ENCODE data around the gene QKI.

DNA sequence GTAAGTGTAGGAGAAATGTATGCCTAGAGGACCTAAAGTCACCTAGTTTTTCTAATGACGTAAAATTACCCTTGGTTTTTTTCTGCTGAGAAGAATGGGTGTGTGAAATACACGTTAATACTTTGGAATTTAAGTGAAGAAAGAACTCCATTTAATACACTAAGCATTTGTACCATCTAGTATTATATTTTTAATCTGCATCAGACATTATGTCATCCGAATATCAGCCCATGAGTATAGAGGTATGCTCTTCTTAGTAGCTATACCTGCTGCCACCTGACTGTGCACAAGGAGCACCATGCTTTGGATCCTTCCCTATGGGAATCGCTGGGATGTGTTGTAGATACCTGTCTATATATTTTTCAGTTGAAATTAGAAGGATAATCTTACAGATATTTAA lies 106.4 kb downstream of the QKI start:
- TF ChIP-seq, protein P1, sequence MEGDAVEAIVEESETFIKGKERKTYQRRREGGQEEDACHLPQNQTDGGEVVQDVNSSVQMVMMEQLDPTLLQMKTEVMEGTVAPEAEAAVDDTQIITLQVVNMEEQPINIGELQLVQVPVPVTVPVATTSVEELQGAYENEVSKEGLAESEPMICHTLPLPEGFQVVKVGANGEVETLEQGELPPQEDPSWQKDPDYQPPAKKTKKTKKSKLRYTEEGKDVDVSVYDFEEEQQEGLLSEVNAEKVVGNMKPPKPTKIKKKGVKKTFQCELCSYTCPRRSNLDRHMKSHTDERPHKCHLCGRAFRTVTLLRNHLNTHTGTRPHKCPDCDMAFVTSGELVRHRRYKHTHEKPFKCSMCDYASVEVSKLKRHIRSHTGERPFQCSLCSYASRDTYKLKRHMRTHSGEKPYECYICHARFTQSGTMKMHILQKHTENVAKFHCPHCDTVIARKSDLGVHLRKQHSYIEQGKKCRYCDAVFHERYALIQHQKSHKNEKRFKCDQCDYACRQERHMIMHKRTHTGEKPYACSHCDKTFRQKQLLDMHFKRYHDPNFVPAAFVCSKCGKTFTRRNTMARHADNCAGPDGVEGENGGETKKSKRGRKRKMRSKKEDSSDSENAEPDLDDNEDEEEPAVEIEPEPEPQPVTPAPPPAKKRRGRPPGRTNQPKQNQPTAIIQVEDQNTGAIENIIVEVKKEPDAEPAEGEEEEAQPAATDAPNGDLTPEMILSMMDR (IDR thresholded peaks at IDR 0.05), result no peak
- no peak for TF ChIP-seq POLR2A (IDR thresholded peaks at IDR 0.05)

Measured in lower leg skin (tissue), 3 donors.